Measurements from ENCODE around the gene NR2F2.

GRCh38 chr15:96336596-96337364 lies 6.3 kb downstream of the NR2F2 start:
- no peak for TF ChIP-seq CTCF (IDR thresholded peaks at IDR 0.05)
- TF ChIP-seq EZH2 (IDR thresholded peaks at IDR 0.05; ENCODE audit: borderline replicate concordance, insufficient read depth, low read depth, low read length, poor library complexity, severe bottlenecking): no peak
